Liver (tissue), 10 donors: Measurements from ENCODE around the gene ITGB7. TPM values are rescaled to one million over a fixed set of nuclear protein-coding genes. Genes with fewer than 3 reads are reported as not detected.

ENCODE experiments used
- DNase-seq: peaks from one replicate; pipeline ENCODE4 v3.0.0-alpha.2; 2017; ENCODE audit warnings: low spot score
- H3K27ac ChIP-seq, 2 donors: one replicate each; pipeline ENCODE4 v1.7.0; 2013; ENCODE audit warnings: inconsistent platforms in 2 of 2, low read length in 2 of 2, control low read depth in 1 of 2, low read depth in 1 of 2, mild to moderate bottlenecking in 1 of 2
- H3K27me3 ChIP-seq, 4 donors: one replicate each; pipeline versions ENCODE4 v1.6.1 to v1.7.0; 2013; ENCODE audit warnings: low read length in 3 of 4, inconsistent platforms in 1 of 4, mild to moderate bottlenecking in 1 of 4, moderate library complexity in 1 of 4; ENCODE audit not compliant: control insufficient read depth in 4 of 4, insufficient read depth in 4 of 4
- H3K36me3 ChIP-seq, 4 donors: one replicate each; pipeline versions ENCODE4 v1.6.1 to v1.7.0; 2013; ENCODE audit warnings: low read length in 3 of 4, mild to moderate bottlenecking in 3 of 4, low read depth in 1 of 4, moderate library complexity in 1 of 4; ENCODE audit not compliant: control insufficient read depth in 4 of 4, insufficient read depth in 3 of 4
- H3K4me1 ChIP-seq, 4 donors: one replicate each; pipeline versions ENCODE4 v1.6.1 to v1.7.0; 2013; ENCODE audit warnings: low read length in 3 of 4, mild to moderate bottlenecking in 3 of 4, moderate library complexity in 1 of 4; ENCODE audit not compliant: control insufficient read depth in 4 of 4, insufficient read depth in 4 of 4
- H3K4me3 ChIP-seq, 3 donors: one replicate each; pipeline versions ENCODE4 v1.6.1 to v1.7.0; 2013; ENCODE audit warnings: low read length in 3 of 3, control low read depth in 1 of 3, low read depth in 1 of 3, mild to moderate bottlenecking in 1 of 3
- H3K9ac ChIP-seq, 2 donors: one replicate each; pipeline ENCODE4 v1.7.0; 2013; ENCODE audit warnings: low read length in 2 of 2, mild to moderate bottlenecking in 2 of 2, moderate library complexity in 2 of 2, control low read depth in 1 of 2, low read depth in 1 of 2
- H3K9me3 ChIP-seq, 4 donors: one replicate each; pipeline versions ENCODE4 v1.6.1 to v1.7.0; 2013; ENCODE audit warnings: low read length in 3 of 4; ENCODE audit not compliant: control insufficient read depth in 4 of 4
- CTCF ChIP-seq: fragments of 150-350 bp; IDR thresholded peaks from 2 replicates; pipeline ENCODE4 v1.5.1; 2017; ENCODE audit warnings: improper control_type of control experiment, low read depth, low read length; ENCODE audit not compliant: missing input control
- EGR1 ChIP-seq, 2 donors: IDR thresholded peaks; 2 replicates each; pipeline ENCODE4 v1.6.1; 2016 to 2018; ENCODE audit warnings: antibody characterized with exemption in 2 of 2, low read depth in 2 of 2
- FOXA1 ChIP-seq: IDR thresholded peaks from 2 replicates; pipeline ENCODE4 v1.6.1; 2016; ENCODE audit warnings: antibody characterized with exemption
- GABPA ChIP-seq, 2 donors: IDR thresholded peaks in 1 of 2; conservative IDR thresholded peaks in 1 of 2; 2 replicates each; pipeline ENCODE4 v1.6.1; 2016; ENCODE audit warnings: antibody characterized with exemption in 2 of 2, mild to moderate bottlenecking in 1 of 2, moderate library complexity in 1 of 2
- HNF4G ChIP-seq: IDR thresholded peaks from 2 replicates; pipeline ENCODE4 v1.6.1; 2016; ENCODE audit warnings: antibody characterized with exemption
- NR2F2 ChIP-seq: IDR thresholded peaks from 2 replicates; pipeline ENCODE4 v1.6.1; 2016; ENCODE audit warnings: antibody characterized with exemption
- RAD21 ChIP-seq, 2 donors: IDR thresholded peaks; 2 replicates each; pipeline ENCODE4 v1.6.1; 2016; ENCODE audit warnings: antibody characterized with exemption in 2 of 2, mild to moderate bottlenecking in 2 of 2
- RXRA ChIP-seq, 2 donors: IDR thresholded peaks; 2 replicates each; pipeline ENCODE4 v1.6.1; 2017 to 2018; ENCODE audit warnings: antibody characterized with exemption in 2 of 2, mild to moderate bottlenecking in 1 of 2
- TAF1 ChIP-seq: conservative IDR thresholded peaks from 2 replicates; pipeline ENCODE4 v1.6.1; 2016; ENCODE audit warnings: antibody characterized with exemption, mild to moderate bottlenecking
- ZBTB33 ChIP-seq: IDR thresholded peaks from 2 replicates; pipeline ENCODE4 v1.6.1; 2016; ENCODE audit warnings: antibody characterized with exemption
- WGBS: extraction: QIAGEN DNeasy Blood & Tissue Kit; methylation state at CpG from one replicate; pipeline ENCODE4 v1.1.7; 2013; 5-methylcytosine and 5-hydroxymethylcytosine counted together
- polyA plus RNA-seq, 2 donors: library from polyadenylated mRNA; stranded (reverse) in 1 of 2; unstranded in 1 of 2; fragments of 200-250 nt in 1 of 2; fragments of >200 nt in 1 of 2; fragmentation: Nextera tagmentation in 1 of 2; extraction: Ambion mirVana in 1 of 2; gene quantifications; one replicate each; pipeline versions ENCODE4 v1.2.1 to v1.2.3, GENCODE V29; 2013 to 2015
- small RNA-seq: library from RNA; depleted of rRNA; stranded (forward); fragments of <200 nt; gene quantifications from one replicate; pipeline ENCODE3, GENCODE V24; 2014
- total RNA-seq, 2 donors: library from RNA; depleted of rRNA; stranded (reverse); fragments of >200 nt; gene quantifications; one replicate each; pipeline ENCODE4 v1.2.3, GENCODE V29; 2014
- donor health status: healthy.
- donor health status: healthy.
- donor health status: healthy.
- donor health status: healthy.
- donor health status: healthy.

The ITGB7 gene
- total and polyA plus RNA-seq, 4 donors, result 1.7 to 2.4 (median 2.1) TPM

GRCh38 chr12:53143355-53143754 is 63.7 kb downstream of the ITGB7 start:
- TF ChIP-seq RXRA (IDR thresholded peaks at IDR 0.05) (no peak), CTCF (no peak), EGR1 (IDR thresholded peaks at IDR 0.05; ENCODE audit: low read depth in 2 of 2) (no peak), GABPA (IDR thresholded peaks at IDR 0.05 in 1 of 2, conservative IDR thresholded peaks at IDR 0.05 in 1 of 2) (no peak), NR2F2 (no peak), RAD21 (IDR thresholded peaks at IDR 0.05) (no peak), ZBTB33 (no peak), FOXA1 (no peak), TAF1 (no peak), HNF4G (no peak)
- Histone ChIP-seq H3K36me3 (no peaks in the 10 kb centered on the region), H3K4me3 (no peak overlapping the region), H3K4me1 (peaks cover 0 to 11% (median 5%) of the 10 kb centered on the region in 4 donors), H3K27me3 (no peaks in the 10 kb centered on the region), H3K27ac (no peak overlapping the region), H3K9ac (no peak overlapping the region), H3K9me3 (no peaks in the 10 kb centered on the region)
- WGBS, result 91% methylated on average over 4 of the region's 4 CpGs
- DNase-seq, result no peak

Small RNA genes lying within 50 kb of the gene (small RNA-seq; reads per million reads assigned to genes)
- 0.11 reads per million for gene HIGD1AP1

Other genes with a start within 250 kb of the ITGB7 start
- gene EIF4B, start 200.8 kb downstream of the ITGB7 start, total RNA-seq, result 100 to 1,000 TPM; 264 to 273 TPM
- 10 to 100 TPM; 32.1 to 73.2 TPM for gene EIF4B, start 200.8 kb downstream of the ITGB7 start, polyA plus RNA-seq
- 10 to 100 TPM; 11.7 to 94.0 TPM for gene TNS2, start 157.2 kb downstream of the ITGB7 start, total RNA-seq
- gene TNS2, start 157.2 kb downstream of the ITGB7 start, polyA plus RNA-seq, result 10 to 100 TPM; 44.7 to 47.2 TPM
- 10 to 100 TPM in 1 of 2 donors, 1 to 10 TPM in 1; 6.0 to 15.2 TPM for gene SPRYD3, start 127.9 kb downstream of the ITGB7 start, total RNA-seq
- 10 to 100 TPM; 11.3 to 20.3 TPM for gene SPRYD3, start 127.9 kb downstream of the ITGB7 start, polyA plus RNA-seq
- 10 to 100 TPM in 1 of 2 donors, 1 to 10 TPM in 1; 1.6 to 13.6 TPM for gene IGFBP6, start 109.6 kb downstream of the ITGB7 start, total RNA-seq
- gene IGFBP6, start 109.6 kb downstream of the ITGB7 start, polyA plus RNA-seq, result 10 to 100 TPM; 10.5 to 17.6 TPM
- gene SOAT2, start 103.8 kb downstream of the ITGB7 start, total RNA-seq, result 1 to 10 TPM in 1 of 2 donors, under 1 TPM in 1; 0.92 to 9.4 TPM
- gene SOAT2, start 103.8 kb downstream of the ITGB7 start, polyA plus RNA-seq, result 1 to 10 TPM in 1 of 2 donors, under 1 TPM in 1; 0.48 to 1.6 TPM
- 10 to 100 TPM in 1 of 2 donors, 1 to 10 TPM in 1; 8.4 to 14.4 TPM for gene ZNF740, start 26.5 kb downstream of the ITGB7 start, total RNA-seq
- gene ZNF740, start 26.5 kb downstream of the ITGB7 start, polyA plus RNA-seq, result 1 to 10 TPM; 1.4 to 4.3 TPM
- 10 to 100 TPM in 1 of 2 donors, 1 to 10 TPM in 1; 4.4 to 37.1 TPM for gene CSAD, start 26.3 kb downstream of the ITGB7 start, total RNA-seq
- 10 to 100 TPM; 33.1 to 41.5 TPM for gene CSAD, start 26.3 kb downstream of the ITGB7 start, polyA plus RNA-seq
- 1 to 10 TPM; 2.7 to 3.1 TPM for gene RARG, start 25.0 kb upstream of the ITGB7 start, total RNA-seq
- 1 to 10 TPM; 1.7 to 2.7 TPM for gene RARG, start 25.0 kb upstream of the ITGB7 start, polyA plus RNA-seq
- gene ESPL1, start 61.0 kb upstream of the ITGB7 start, total RNA-seq, result 10 to 100 TPM in 1 of 2 donors, 1 to 10 TPM in 1; 3.4 to 19.3 TPM
- 1 to 10 TPM; 2.8 to 3.9 TPM for gene ESPL1, start 61.0 kb upstream of the ITGB7 start, polyA plus RNA-seq
- gene PFDN5, start 88.3 kb upstream of the ITGB7 start, total RNA-seq, result 100 to 1,000 TPM; 118 to 176 TPM
- 100 to 1,000 TPM; 237 to 245 TPM for gene PFDN5, start 88.3 kb upstream of the ITGB7 start, polyA plus RNA-seq
- gene MYG1, start 92.4 kb upstream of the ITGB7 start, total RNA-seq, result 10 to 100 TPM; 15.0 to 18.8 TPM
- 10 to 100 TPM; 19.8 to 28.0 TPM for gene MYG1, start 92.4 kb upstream of the ITGB7 start, polyA plus RNA-seq
- 10 to 100 TPM; 25.4 to 37.0 TPM for gene AAAS, start 114.4 kb upstream of the ITGB7 start, total RNA-seq
- gene AAAS, start 114.4 kb upstream of the ITGB7 start, polyA plus RNA-seq, result 10 to 100 TPM; 17.3 to 18.8 TPM
- gene SP7, start 129.1 kb upstream of the ITGB7 start, total RNA-seq, result not detected
- gene SP7, start 129.1 kb upstream of the ITGB7 start, polyA plus RNA-seq, result not detected
- gene SP1, start 172.9 kb upstream of the ITGB7 start, total RNA-seq, result 10 to 100 TPM; 28.4 to 36.5 TPM
- gene SP1, start 172.9 kb upstream of the ITGB7 start, polyA plus RNA-seq, result 1 to 10 TPM; 3.8 to 7.9 TPM
- under 1 TPM; 0.67 to 0.89 TPM for gene AMHR2, start 216.6 kb upstream of the ITGB7 start, total RNA-seq
- gene AMHR2, start 216.6 kb upstream of the ITGB7 start, polyA plus RNA-seq, result 1 to 10 TPM in 1 of 2 donors, under 1 TPM in 1; 0.96 to 1.3 TPM
- 10 to 100 TPM; 18.2 to 21.3 TPM for gene PRR13, start 234.5 kb upstream of the ITGB7 start, total RNA-seq
- gene PRR13, start 234.5 kb upstream of the ITGB7 start, polyA plus RNA-seq, result 100 to 1,000 TPM; 101 to 107 TPM
- gene PCBP2, start 244.9 kb upstream of the ITGB7 start, total RNA-seq, result 100 to 1,000 TPM; 224 to 377 TPM
- 100 to 1,000 TPM; 130 to 222 TPM for gene PCBP2, start 244.9 kb upstream of the ITGB7 start, polyA plus RNA-seq